ENCODE results near the gene KCTD13.

The KCTD13 gene

GRCh38 chr16:29908719-29909220 is 17.3 kb downstream of the KCTD13 start:
- peaks cover 0 to 2% of the 10 kb centered on the region in 2 donors for H3K36me3 ChIP-seq (ENCODE audit: control insufficient read depth in 2 of 2, insufficient read depth in 2 of 2, low read length in 2 of 2)
- H3K9me3 ChIP-seq (ENCODE audit: control insufficient read depth in 2 of 2, low read length in 2 of 2): no peaks in the 10 kb centered on the region
- no peak overlapping the region for H3K9ac ChIP-seq (ENCODE audit: low read depth in 1 of 2, low read length in 2 of 2)
- no peak overlapping the region for H3K4me3 ChIP-seq (ENCODE audit: low read length in 2 of 2)
- no peaks in the 10 kb centered on the region for H3K4me1 ChIP-seq (ENCODE audit: control insufficient read depth in 2 of 2, insufficient read depth in 2 of 2, low read length in 2 of 2)
- H3K27ac ChIP-seq (ENCODE audit: low read depth in 2 of 2, low read length in 2 of 2): no peak overlapping the region
- no peaks in the 10 kb centered on the region for H3K27me3 ChIP-seq (ENCODE audit: control insufficient read depth in 2 of 2, insufficient read depth in 2 of 2, low read length in 2 of 2)

- Histone ChIP-seq H3K27me3 (ENCODE audit: control insufficient read depth in 2 of 2, insufficient read depth in 2 of 2, low read length in 2 of 2) (no peaks in the 10 kb centered on the region), H3K4me1 (ENCODE audit: control insufficient read depth in 2 of 2, insufficient read depth in 2 of 2, low read length in 2 of 2) (no peaks in the 10 kb centered on the region), H3K36me3 (ENCODE audit: control insufficient read depth in 2 of 2, insufficient read depth in 2 of 2, low read length in 2 of 2) (peaks cover 0 to 2% of the 10 kb centered on the region in 2 donors), H3K9me3 (ENCODE audit: control insufficient read depth in 2 of 2, low read length in 2 of 2) (no peaks in the 10 kb centered on the region), H3K27ac (ENCODE audit: low read depth in 2 of 2, low read length in 2 of 2) (no peak overlapping the region), H3K4me3 (ENCODE audit: low read length in 2 of 2) (no peak overlapping the region), H3K9ac (ENCODE audit: low read depth in 1 of 2, low read length in 2 of 2) (no peak overlapping the region)
Measured at GRCh38 chr16:29907973-29908372, 18.1 kb downstream of the KCTD13 start.

GRCh38 chr16:29906520-29907244 is 19.3 kb downstream of the KCTD13 start:
- Histone ChIP-seq H3K27ac (ENCODE audit: low read depth in 2 of 2, low read length in 2 of 2) (no peak overlapping the region), H3K9me3 (ENCODE audit: control insufficient read depth in 2 of 2, low read length in 2 of 2) (no peaks in the 10 kb centered on the region), H3K36me3 (ENCODE audit: control insufficient read depth in 2 of 2, insufficient read depth in 2 of 2, low read length in 2 of 2) (peaks cover 0 to 2% of the 10 kb centered on the region in 2 donors), H3K4me3 (ENCODE audit: low read length in 2 of 2) (no peak overlapping the region), H3K9ac (ENCODE audit: low read depth in 1 of 2, low read length in 2 of 2) (no peak overlapping the region), H3K4me1 (ENCODE audit: control insufficient read depth in 2 of 2, insufficient read depth in 2 of 2, low read length in 2 of 2) (no peaks in the 10 kb centered on the region), H3K27me3 (ENCODE audit: control insufficient read depth in 2 of 2, insufficient read depth in 2 of 2, low read length in 2 of 2) (no peaks in the 10 kb centered on the region)

GRCh38 chr16:29905668-29906067 is 20.4 kb downstream of the KCTD13 start:
- Histone ChIP-seq H3K4me3 (ENCODE audit: low read length in 2 of 2) (no peak overlapping the region), H3K9ac (ENCODE audit: low read depth in 1 of 2, low read length in 2 of 2) (no peak overlapping the region)

GRCh38 chr16:29904947-29905346 is 21.1 kb downstream of the KCTD13 start:
- H3K36me3 ChIP-seq (ENCODE audit: control insufficient read depth in 2 of 2, insufficient read depth in 2 of 2, low read length in 2 of 2): peaks cover 0 to 2% of the 10 kb centered on the region in 2 donors
- H3K9ac ChIP-seq (ENCODE audit: low read depth in 1 of 2, low read length in 2 of 2): no peak overlapping the region
- H3K9me3 ChIP-seq (ENCODE audit: control insufficient read depth in 2 of 2, low read length in 2 of 2): no peaks in the 10 kb centered on the region
- peaks cover 0 to 5% of the 10 kb centered on the region in 2 donors for H3K4me1 ChIP-seq (ENCODE audit: control insufficient read depth in 2 of 2, insufficient read depth in 2 of 2, low read length in 2 of 2)
- no peaks in the 10 kb centered on the region for H3K27me3 ChIP-seq (ENCODE audit: control insufficient read depth in 2 of 2, insufficient read depth in 2 of 2, low read length in 2 of 2)
- no peak overlapping the region for H3K27ac ChIP-seq (ENCODE audit: low read depth in 2 of 2, low read length in 2 of 2)
- H3K4me3 ChIP-seq (ENCODE audit: low read length in 2 of 2): no peak overlapping the region

More at GRCh38 chr16:29905668-29906067, 20.4 kb downstream of the KCTD13 start:
- Histone ChIP-seq H3K4me1 (ENCODE audit: control insufficient read depth in 2 of 2, insufficient read depth in 2 of 2, low read length in 2 of 2) (peaks cover 0 to 1% of the 10 kb centered on the region in 2 donors), H3K36me3 (ENCODE audit: control insufficient read depth in 2 of 2, insufficient read depth in 2 of 2, low read length in 2 of 2) (peaks cover 0 to 2% of the 10 kb centered on the region in 2 donors), H3K9me3 (ENCODE audit: control insufficient read depth in 2 of 2, low read length in 2 of 2) (no peaks in the 10 kb centered on the region), H3K27ac (ENCODE audit: low read depth in 2 of 2, low read length in 2 of 2) (no peak overlapping the region), H3K27me3 (ENCODE audit: control insufficient read depth in 2 of 2, insufficient read depth in 2 of 2, low read length in 2 of 2) (no peaks in the 10 kb centered on the region)

- H3K27ac ChIP-seq (ENCODE audit: low read depth in 2 of 2, low read length in 2 of 2): no peak overlapping the region
- peaks cover 4 to 12% of the 10 kb centered on the region in 2 donors for H3K4me1 ChIP-seq (ENCODE audit: control insufficient read depth in 2 of 2, insufficient read depth in 2 of 2, low read length in 2 of 2)
- H3K9ac ChIP-seq (ENCODE audit: low read depth in 1 of 2, low read length in 2 of 2): no peak overlapping the region
- H3K36me3 ChIP-seq (ENCODE audit: control insufficient read depth in 2 of 2, insufficient read depth in 2 of 2, low read length in 2 of 2): no peaks in the 10 kb centered on the region
- H3K9me3 ChIP-seq (ENCODE audit: control insufficient read depth in 2 of 2, low read length in 2 of 2): no peaks in the 10 kb centered on the region
- H3K4me3 ChIP-seq (ENCODE audit: low read length in 2 of 2): no peak overlapping the region
- H3K27me3 ChIP-seq (ENCODE audit: control insufficient read depth in 2 of 2, insufficient read depth in 2 of 2, low read length in 2 of 2): no peaks in the 10 kb centered on the region
Measured at GRCh38 chr16:29903590-29903989, 22.4 kb downstream of the KCTD13 start.

GRCh38 chr16:29901607-29901945 is 24.4 kb downstream of the KCTD13 start:
- Histone ChIP-seq H3K9ac (ENCODE audit: low read depth in 1 of 2, low read length in 2 of 2) (no peak overlapping the region), H3K4me3 (ENCODE audit: low read length in 2 of 2) (no peak overlapping the region), H3K27ac (ENCODE audit: low read depth in 2 of 2, low read length in 2 of 2) (no peak overlapping the region), H3K27me3 (ENCODE audit: control insufficient read depth in 2 of 2, insufficient read depth in 2 of 2, low read length in 2 of 2) (peaks cover 0 to 3% of the 10 kb centered on the region in 2 donors), H3K36me3 (ENCODE audit: control insufficient read depth in 2 of 2, insufficient read depth in 2 of 2, low read length in 2 of 2) (no peaks in the 10 kb centered on the region), H3K9me3 (ENCODE audit: control insufficient read depth in 2 of 2, low read length in 2 of 2) (no peaks in the 10 kb centered on the region), H3K4me1 (ENCODE audit: control insufficient read depth in 2 of 2, insufficient read depth in 2 of 2, low read length in 2 of 2) (peaks cover 4 to 13% of the 10 kb centered on the region in 2 donors)

- Histone ChIP-seq H3K4me3 (ENCODE audit: low read length in 2 of 2) (peak overlapping the region in 1 of 2 donors; percentile 63), H3K36me3 (ENCODE audit: control insufficient read depth in 2 of 2, insufficient read depth in 2 of 2, low read length in 2 of 2) (no peaks in the 10 kb centered on the region), H3K9ac (ENCODE audit: low read depth in 1 of 2, low read length in 2 of 2) (no peak overlapping the region), H3K9me3 (ENCODE audit: control insufficient read depth in 2 of 2, low read length in 2 of 2) (no peaks in the 10 kb centered on the region), H3K27me3 (ENCODE audit: control insufficient read depth in 2 of 2, insufficient read depth in 2 of 2, low read length in 2 of 2) (peaks cover 0 to 3% of the 10 kb centered on the region in 2 donors), H3K27ac (ENCODE audit: low read depth in 2 of 2, low read length in 2 of 2) (no peak overlapping the region), H3K4me1 (ENCODE audit: control insufficient read depth in 2 of 2, insufficient read depth in 2 of 2, low read length in 2 of 2) (peaks cover 4 to 13% of the 10 kb centered on the region in 2 donors)
Measured at GRCh38 chr16:29900888-29901606, 25.0 kb downstream of the KCTD13 start.

- peaks cover 0 to 3% of the 10 kb centered on the region in 2 donors for H3K27me3 ChIP-seq (ENCODE audit: control insufficient read depth in 2 of 2, insufficient read depth in 2 of 2, low read length in 2 of 2)
- peak within 1 kb of the TSS in 1 of 2 donors; percentile 26 for H3K9ac ChIP-seq (ENCODE audit: low read depth in 1 of 2, low read length in 2 of 2)
- H3K4me3 ChIP-seq (ENCODE audit: low read length in 2 of 2): peak within 1 kb of the TSS; percentile 63 to 66
- H3K27ac ChIP-seq (ENCODE audit: low read depth in 2 of 2, low read length in 2 of 2): peak within 1 kb of the TSS; percentile 78 to 83
- no peaks in the 10 kb centered on the region for H3K9me3 ChIP-seq (ENCODE audit: control insufficient read depth in 2 of 2, low read length in 2 of 2)
- H3K36me3 ChIP-seq (ENCODE audit: control insufficient read depth in 2 of 2, insufficient read depth in 2 of 2, low read length in 2 of 2): no peaks in the 10 kb centered on the region
- H3K4me1 ChIP-seq (ENCODE audit: control insufficient read depth in 2 of 2, insufficient read depth in 2 of 2, low read length in 2 of 2): peaks cover 4 to 13% of the 10 kb centered on the region in 2 donors
Measured at GRCh38 chr16:29900102-29900887, 25.7 kb downstream of the KCTD13 start, which contains the start of gene ASPHD1. ASPHD1 (plus strand) TSS chr16:29900488; CDS start chr16:29900972, 484 bp downstream.
